Measurements from ENCODE around the gene FRZB. TPM values are rescaled to one million over a fixed set of nuclear protein-coding genes. Genes with fewer than 3 reads are reported as not detected.

Gene FRZB
- total and polyA plus RNA-seq, 9 of the 15 experiments (the other 6 are each of a cell fraction or from before 2014, with no cell fraction given) = 0.01 to 0.05 (median 0.03) TPM; not detected in 6

- no TSS peak for BruUV-seq (replicated peaks)
- TF ChIP-seq ZBTB5 (IDR thresholded peaks at IDR 0.05) (no peak), NR0B1 (IDR thresholded peaks at IDR 0.05; ENCODE audit: partially characterized antibody) (no peak), KAT2B (IDR thresholded peaks at IDR 0.05; ENCODE audit: low read depth, low read length) (no peak), CLOCK (CRISPR knock-in tag; IDR thresholded peaks at IDR 0.05; ENCODE audit: borderline replicate concordance) (no peak), WHSC1 (IDR thresholded peaks at IDR 0.05; ENCODE audit: low read length) (no peak), PREB (CRISPR knock-in tag; IDR thresholded peaks at IDR 0.05) (no peak), GMEB1 (CRISPR knock-in tag; IDR thresholded peaks at IDR 0.05) (no peak), TEAD1 (CRISPR knock-in tag; IDR thresholded peaks at IDR 0.05) (no peak), ZNF280A (IDR thresholded peaks at IDR 0.05; ENCODE audit: low read depth, partially characterized antibody) (no peak), ZZZ3 (IDR thresholded peaks at IDR 0.05) (no peak), DIDO1 (tag; IDR thresholded peaks at IDR 0.05; ENCODE audit: low read depth) (no peak)
These were observed 30.0 kb downstream of the FRZB start for GRCh38 chr2:182836451-182836850.

More at GRCh38 chr2:182836451-182836850, 30.0 kb downstream of the FRZB start:
- Histone ChIP-seq H3K27me3 (ENCODE audit: control insufficient read depth in 2 of 2, insufficient read depth in 2 of 2, low read length in 2 of 2) (peaks cover 7 to 10% of the 10 kb centered on the region in 2 experiments; a peak in 3 of 5 replicates), H4K20me1 (replicated peaks; ENCODE audit: control insufficient read depth, insufficient read depth, low read length) (no peaks in the 10 kb centered on the region), H3K9me3 (replicated peaks; ENCODE audit: control insufficient read depth, insufficient read depth, low read depth, low read length) (no peaks in the 10 kb centered on the region), H3K9me1 (ENCODE audit: control insufficient read depth, insufficient read depth, low read length) (no peaks in the 10 kb centered on the region), H3K4me3 (no peak overlapping the region), H3K4me2 (ENCODE audit: insufficient read depth, low read length) (no peak overlapping the region), H3K36me3 (ENCODE audit: control insufficient read depth, insufficient read depth, low read length) (no peaks in the 10 kb centered on the region), H3K4me1 (replicated peaks in 1 of 2; ENCODE audit: control insufficient read depth in 2 of 2, insufficient read depth in 2 of 2, low read length in 2 of 2) (no peaks in the 10 kb centered on the region), H3K27ac (ENCODE audit: extremely low read depth, low read depth, low read length) (no peak overlapping the region), H2AFZ (ENCODE audit: low read depth, low read length) (no peak overlapping the region), H3K79me2 (ENCODE audit: control insufficient read depth, insufficient read depth, low read length) (no peaks in the 10 kb centered on the region), H3K9ac (ENCODE audit: insufficient read depth in 1 of 2, low read depth in 2 of 2, low read length in 2 of 2) (no peak overlapping the region)
- FAIRE-seq (no peak), DNase-seq (ENCODE audit: extremely low read depth in 1 of 4, low spot score in 3 of 4) (no peak), ATAC-seq (no peak)
- in situ Hi-C loops (cut with MboI) (no loop called here), intact Hi-C loops (cut with micrococcal nuclease) (no loop called here)
- WGBS (ENCODE audit: insufficient coverage, low coverage, missing lambda C conversion rate) = 1% methylated on average over 3 of the region's 3 CpGs
- POLR2A ChIA-PET = no interaction called here
- CTCF ChIA-PET (ENCODE audit: low intra/inter-chr PET ratio) = interaction anchor here (0.6 kb wide), 1 partner anchor 201 kb away, joined by 3 read pairs; no protein-coding TSS in a partner anchor

Measured in K562 (cell line).